Fibroblast of lung (primary cell): ENCODE measurements around the gene TRMT2B.

Experiments used
- EZH2 ChIP-seq: IDR thresholded peaks from 2 replicates; pipeline ENCODE4 v1.5.1; 2012; ENCODE audit warnings: low read length, control low read depth, mild to moderate bottlenecking; ENCODE audit errors: missing control alignments
- TF ChIP-seq, protein P1 (sequence below), 2 donors: IDR thresholded peaks in 1 of 2; conservative IDR thresholded peaks in 1 of 2; 1 replicate in 1 of 2; 2 replicates in 1 of 2; pipeline ENCODE4 v1.5.1; 2011 to 2012; ENCODE audit warnings: low read length in 2 of 2, control low read depth in 1 of 2, inconsistent platforms in 1 of 2, low read depth in 1 of 2, mild to moderate bottlenecking in 1 of 2

DNA sequence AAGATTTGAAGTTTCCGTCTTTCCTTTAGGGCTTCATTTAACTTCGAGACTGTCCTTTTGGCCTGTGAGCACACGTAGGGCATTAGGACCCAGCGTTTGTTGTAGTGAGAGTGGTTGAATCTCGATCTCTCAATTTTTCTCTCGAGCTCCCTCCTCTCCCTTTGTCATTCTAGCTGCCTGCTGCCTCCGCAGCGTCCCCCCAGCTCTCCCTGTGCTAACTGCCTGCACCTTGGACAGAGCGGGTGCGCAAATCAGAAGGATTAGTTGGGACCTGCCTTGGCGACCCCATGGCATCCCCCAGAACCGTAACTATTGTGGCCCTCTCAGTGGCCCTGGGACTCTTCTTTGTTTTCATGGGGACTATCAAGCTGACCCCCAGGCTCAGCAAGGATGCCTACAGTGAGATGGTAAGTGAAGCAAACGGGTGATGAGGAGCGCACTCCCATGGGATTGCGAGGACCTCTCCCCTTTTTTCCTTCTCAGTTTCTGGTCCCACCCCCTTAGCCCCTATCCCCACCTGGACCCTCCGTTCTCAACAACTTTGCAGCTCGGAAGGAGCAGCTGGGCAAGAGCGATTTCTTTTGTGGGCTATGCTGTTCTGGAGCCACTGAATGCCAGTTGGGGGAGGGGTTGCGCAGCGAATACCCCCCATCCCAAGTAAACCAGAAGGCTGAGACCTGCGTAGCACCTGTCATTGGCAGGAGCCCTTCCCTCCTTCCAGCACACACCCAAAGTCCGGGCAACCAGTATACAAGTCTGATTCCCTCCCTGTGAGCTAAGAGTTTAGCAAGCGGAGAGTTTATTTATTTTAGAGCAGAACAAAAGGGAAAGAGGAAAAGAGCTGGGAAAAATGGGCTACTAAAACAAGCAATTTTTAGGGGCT, 27.0 kb upstream of the TRMT2B start, which contains the start of gene TMEM35A:
- TF ChIP-seq, protein P1, sequence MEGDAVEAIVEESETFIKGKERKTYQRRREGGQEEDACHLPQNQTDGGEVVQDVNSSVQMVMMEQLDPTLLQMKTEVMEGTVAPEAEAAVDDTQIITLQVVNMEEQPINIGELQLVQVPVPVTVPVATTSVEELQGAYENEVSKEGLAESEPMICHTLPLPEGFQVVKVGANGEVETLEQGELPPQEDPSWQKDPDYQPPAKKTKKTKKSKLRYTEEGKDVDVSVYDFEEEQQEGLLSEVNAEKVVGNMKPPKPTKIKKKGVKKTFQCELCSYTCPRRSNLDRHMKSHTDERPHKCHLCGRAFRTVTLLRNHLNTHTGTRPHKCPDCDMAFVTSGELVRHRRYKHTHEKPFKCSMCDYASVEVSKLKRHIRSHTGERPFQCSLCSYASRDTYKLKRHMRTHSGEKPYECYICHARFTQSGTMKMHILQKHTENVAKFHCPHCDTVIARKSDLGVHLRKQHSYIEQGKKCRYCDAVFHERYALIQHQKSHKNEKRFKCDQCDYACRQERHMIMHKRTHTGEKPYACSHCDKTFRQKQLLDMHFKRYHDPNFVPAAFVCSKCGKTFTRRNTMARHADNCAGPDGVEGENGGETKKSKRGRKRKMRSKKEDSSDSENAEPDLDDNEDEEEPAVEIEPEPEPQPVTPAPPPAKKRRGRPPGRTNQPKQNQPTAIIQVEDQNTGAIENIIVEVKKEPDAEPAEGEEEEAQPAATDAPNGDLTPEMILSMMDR (conservative IDR thresholded peaks at IDR 0.05 in 1 of 2, IDR thresholded peaks at IDR 0.05 in 1 of 2; ENCODE audit: low read depth in 1 of 2, low read length in 2 of 2), result no peak
- TF ChIP-seq EZH2, result no peak
